Measurements from ENCODE around the gene DDX41.

DNA sequence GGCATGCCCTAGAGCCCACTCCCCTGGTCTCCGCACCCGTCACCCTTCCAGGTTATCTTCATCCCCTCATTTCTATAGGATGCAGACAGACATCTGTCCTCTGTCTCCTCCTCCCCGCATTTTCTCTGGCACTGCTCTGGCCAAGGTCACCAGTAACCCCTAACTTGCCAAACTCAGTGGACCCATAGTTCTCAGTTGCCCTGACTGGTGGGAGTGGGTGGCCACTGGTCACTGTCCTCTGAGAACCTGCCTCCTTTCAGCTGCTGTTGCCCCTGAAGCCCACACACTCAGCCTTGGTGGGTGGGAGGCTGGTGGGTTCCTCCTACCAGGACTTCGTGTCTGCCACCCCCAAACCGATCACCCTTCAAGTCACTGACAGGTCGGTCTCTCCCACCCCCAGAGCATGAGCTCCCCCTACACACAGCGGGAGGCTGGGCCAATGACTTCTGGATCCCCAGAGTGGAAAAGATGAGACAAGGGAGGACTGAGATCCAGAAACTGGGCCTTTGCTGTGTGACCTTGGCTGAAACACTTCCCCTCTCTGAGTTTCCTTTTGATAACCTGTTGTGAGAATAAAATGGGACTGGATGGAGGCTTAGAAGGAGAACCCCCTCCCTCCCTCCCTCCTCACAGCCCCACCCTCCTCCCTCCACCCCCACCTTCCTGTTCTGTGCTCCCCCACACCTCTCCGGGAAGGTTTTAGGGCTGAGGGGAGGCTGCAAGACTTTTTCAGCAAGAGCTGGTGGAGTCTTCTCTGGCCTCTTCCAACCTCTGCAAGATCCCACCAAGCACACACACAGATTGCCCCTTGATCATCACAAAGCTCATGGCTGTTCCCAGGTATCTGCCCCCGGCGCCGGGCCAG lies 41.0 kb downstream of the DDX41 start:
- no peak for TF ChIP-seq CTCF (IDR thresholded peaks at IDR 0.05 in 2 of 3, conservative IDR thresholded peaks at IDR 0.05 in 1 of 3; ENCODE audit: control insufficient read depth in 2 of 3, extremely low read depth in 1 of 3, insufficient read depth in 1 of 3, low read depth in 3 of 3, low read length in 3 of 3)
- TF ChIP-seq HDGF (IDR thresholded peaks at IDR 0.05) = no peak
- no peak for TF ChIP-seq SIN3A (IDR thresholded peaks at IDR 0.05; ENCODE audit: low read depth, low read length)
- no peak for TF ChIP-seq MAX (IDR thresholded peaks at IDR 0.05; ENCODE audit: low read depth, low read length)

Data from GM12878 (cell line).